Effector memory CD8-positive, alpha-beta T cell (primary cell): Measurements from ENCODE around the gene RPS6KA2.
"Not testable (repeated sequence)": the region's sequence is repeated elsewhere in the genome, so short reads cannot be mapped to it uniquely, and the experiment has no call there.

Experiments used
- ATAC-seq: fragments of 150-1000 bp; cut with Tn5 transposase; replicated peaks from 2 replicates; pipeline ENCODE4 v1.10.0; 2021; ENCODE audit warnings: mild to moderate bottlenecking, moderate library complexity
- DNase-seq, 3 experiments: peaks; one replicate each; pipeline ENCODE4 v3.0.0; 2021
- H3K27ac Mint-ChIP-seq, 2 donors: one replicate each; pipeline ENCODE4 v1.8.0; 2022; ENCODE audit warnings: mild to moderate bottlenecking in 2 of 2, mixed read lengths in 2 of 2, moderate library complexity in 2 of 2
- H3K27me3 Mint-ChIP-seq, 2 donors: one replicate each; pipeline ENCODE4 v1.8.0; 2022; ENCODE audit warnings: mixed read lengths in 2 of 2
- H3K36me3 Mint-ChIP-seq: one replicate; pipeline ENCODE4 v1.8.0; 2022; ENCODE audit warnings: mild to moderate bottlenecking, moderate library complexity, mixed read lengths; ENCODE audit not compliant: insufficient read depth
- H3K4me1 Mint-ChIP-seq, 2 donors: one replicate each; pipeline ENCODE4 v1.8.0; 2022; ENCODE audit warnings: low read depth in 2 of 2, mixed read lengths in 2 of 2
- H3K4me3 Mint-ChIP-seq, 2 donors: one replicate each; pipeline ENCODE4 v1.8.0; 2022; ENCODE audit warnings: mild to moderate bottlenecking in 2 of 2, mixed read lengths in 2 of 2, moderate library complexity in 2 of 2
- H3K9me3 Mint-ChIP-seq, 2 donors: one replicate each; pipeline ENCODE4 v1.8.0; 2022; ENCODE audit warnings: mixed read lengths in 2 of 2

The RPS6KA2 gene

GRCh38 chr6:166392755-166393534, 234.1 kb downstream of the RPS6KA2 start:
- not testable (repeated sequence) for H3K4me1 Mint-ChIP-seq, DNase-seq, ATAC-seq, H3K36me3 Mint-ChIP-seq, H3K27ac Mint-ChIP-seq, H3K4me3 Mint-ChIP-seq, H3K9me3 Mint-ChIP-seq
- H3K27me3 Mint-ChIP-seq = peaks cover 35 to 51% of the 10 kb centered on the region in 2 donors

DNA sequence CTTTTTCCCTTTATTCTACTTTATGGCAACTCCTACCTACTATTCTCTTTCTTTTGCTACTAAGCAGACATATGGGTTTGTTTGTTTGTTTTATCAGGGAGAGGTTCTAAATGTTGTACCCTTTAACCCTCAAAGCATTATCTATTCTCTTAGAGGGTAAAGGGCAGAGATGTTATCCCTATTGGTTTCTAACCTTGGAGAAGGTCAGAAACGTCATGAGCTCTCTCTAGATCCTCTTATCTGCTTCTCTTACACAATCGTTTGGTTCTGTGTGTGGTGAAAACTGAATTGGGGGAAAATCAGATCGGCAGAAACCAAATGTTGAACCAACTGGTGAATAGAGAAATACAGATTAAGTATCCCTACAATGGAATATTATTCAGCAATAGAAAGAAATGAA, 237.9 kb downstream of the RPS6KA2 start:
- ATAC-seq (no peak), DNase-seq (no peak)
- Mint-ChIP-seq H3K27ac (no peak overlapping the region), H3K9me3 (no peaks in the 10 kb centered on the region), H3K4me1 (peaks cover 0 to 5% of the 10 kb centered on the region in 2 donors), H3K27me3 (peaks cover 22 to 24% of the 10 kb centered on the region in 2 donors), H3K4me3 (no peak overlapping the region), H3K36me3 (peaks cover 4% of the 10 kb centered on the region)

GRCh38 chr6:166388290-166389004, 238.6 kb downstream of the RPS6KA2 start:
- H3K4me1 Mint-ChIP-seq = peaks cover 5 to 7% of the 10 kb centered on the region in 2 donors

GRCh38 chr6:166387642-166388289, 239.3 kb downstream of the RPS6KA2 start:
- H3K27ac Mint-ChIP-seq = no peak overlapping the region
- no peak for ATAC-seq
- H3K4me3 Mint-ChIP-seq = no peak overlapping the region
- H3K36me3 Mint-ChIP-seq = peaks cover 8% of the 10 kb centered on the region
- peaks cover 14 to 16% of the 10 kb centered on the region in 2 donors for H3K27me3 Mint-ChIP-seq
- peaks cover 5 to 7% of the 10 kb centered on the region in 2 donors for H3K4me1 Mint-ChIP-seq
- no peak for DNase-seq
- H3K9me3 Mint-ChIP-seq = no peaks in the 10 kb centered on the region

More at GRCh38 chr6:166388290-166389004, 238.6 kb downstream of the RPS6KA2 start:
- peaks cover 8% of the 10 kb centered on the region for H3K36me3 Mint-ChIP-seq
- no peak overlapping the region for H3K27ac Mint-ChIP-seq
- no peak overlapping the region for H3K4me3 Mint-ChIP-seq
- no peaks in the 10 kb centered on the region for H3K9me3 Mint-ChIP-seq
- H3K27me3 Mint-ChIP-seq = peaks cover 19 to 20% of the 10 kb centered on the region in 2 donors
- ATAC-seq = no peak
- DNase-seq = no peak

GRCh38 chr6:166387098-166387497, 240.0 kb downstream of the RPS6KA2 start:
- H3K27me3 Mint-ChIP-seq = peaks cover 8 to 10% of the 10 kb centered on the region in 2 donors
- not testable (repeated sequence) for H3K9me3 Mint-ChIP-seq, H3K36me3 Mint-ChIP-seq, ATAC-seq, DNase-seq, H3K4me1 Mint-ChIP-seq, H3K4me3 Mint-ChIP-seq, H3K27ac Mint-ChIP-seq

GRCh38 chr6:166386111-166386510, 240.9 kb downstream of the RPS6KA2 start:
- DNase-seq = no peak
- Mint-ChIP-seq H3K27ac (no peak overlapping the region), H3K4me1 (peaks cover 11 to 13% of the 10 kb centered on the region in 2 donors), H3K9me3 (no peaks in the 10 kb centered on the region), H3K36me3 (peaks cover 13% of the 10 kb centered on the region), H3K4me3 (no peak overlapping the region), H3K27me3 (peaks cover 7 to 10% of the 10 kb centered on the region in 2 donors)
- no peak for ATAC-seq

- peak in 2 of 3 experiments; percentile 15 to 23 for DNase-seq
- not testable (repeated sequence) for H3K9me3 Mint-ChIP-seq, ATAC-seq, H3K27me3 Mint-ChIP-seq
- Mint-ChIP-seq H3K36me3 (peaks cover 13% of the 10 kb centered on the region), H3K4me3 (peak overlapping the region; percentile 81 to 86), H3K27ac (peak overlapping the region; percentile 62 to 75), H3K4me1 (peaks cover 11 to 13% of the 10 kb centered on the region in 2 donors)
Observed at GRCh38 chr6:166383802-166384363, 243.2 kb downstream of the RPS6KA2 start.

DNA sequence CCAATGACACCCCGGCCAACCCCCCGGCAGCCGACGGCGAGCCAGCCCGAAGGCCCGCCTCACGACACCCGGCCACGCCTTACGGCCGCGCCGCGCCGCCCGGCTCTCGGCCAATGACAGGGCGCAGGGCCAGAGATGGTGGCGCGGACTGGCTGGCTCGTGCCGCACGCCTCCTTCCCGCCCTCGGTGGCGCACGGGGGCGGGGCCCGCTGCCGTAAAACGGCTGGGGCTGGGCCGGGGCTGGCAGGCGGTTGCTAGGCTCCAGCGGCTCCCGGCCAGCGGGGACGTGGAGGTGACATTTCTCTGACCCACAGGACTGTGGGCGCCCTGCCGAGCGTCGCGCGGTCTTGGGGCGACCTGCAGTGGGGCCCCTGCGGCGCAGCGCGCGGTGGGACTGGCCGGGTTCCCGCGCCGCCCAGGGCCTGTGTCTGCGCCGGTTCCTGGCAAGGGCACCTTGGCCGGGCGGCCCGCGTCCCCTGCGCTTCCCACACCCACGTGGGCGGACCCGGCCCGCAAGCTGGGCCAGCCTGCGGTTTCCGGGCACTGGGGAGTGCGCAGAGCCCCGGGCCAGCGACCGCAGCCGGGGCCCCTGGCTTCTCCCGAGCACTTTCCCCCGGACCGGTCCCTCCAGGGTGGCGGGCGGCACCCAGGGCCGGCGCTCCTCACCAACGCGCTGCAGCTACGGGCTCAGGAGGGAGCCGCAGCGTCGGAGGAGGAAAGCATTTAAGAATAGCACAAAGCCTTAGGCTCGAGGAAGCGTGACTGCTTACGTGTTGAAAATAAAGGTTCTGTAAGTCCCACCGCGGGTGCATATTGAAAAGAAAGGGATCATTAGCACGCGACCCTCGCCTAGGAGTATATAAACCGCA, 243.9 kb downstream of the RPS6KA2 start, which contains the start of gene MPC1:
MPC1 (minus strand) TSS at position 8 of the 869 bp plus-strand sequence. CDS start 64 bp downstream, outside the sequence.
- no peaks in the 10 kb centered on the region for H3K27me3 Mint-ChIP-seq
- no peaks in the 10 kb centered on the region for H3K9me3 Mint-ChIP-seq
- peaks cover 13% of the 10 kb centered on the region for H3K36me3 Mint-ChIP-seq
- peak within 1 kb of the TSS; percentile 85 to 90 for H3K27ac Mint-ChIP-seq
- peaks cover 11 to 13% of the 10 kb centered on the region in 2 donors for H3K4me1 Mint-ChIP-seq
- ATAC-seq = peak; percentile 90
- H3K4me3 Mint-ChIP-seq = peak within 1 kb of the TSS; percentile 90 to 95
- peak; percentile 90 to 94 (median 93) for DNase-seq

- Mint-ChIP-seq H3K9me3 (no peaks in the 10 kb centered on the region), H3K27ac (peak overlapping the region; percentile 85 to 90), H3K4me1 (peaks cover 11 to 13% of the 10 kb centered on the region in 2 donors), H3K27me3 (no peaks in the 10 kb centered on the region), H3K36me3 (peaks cover 13% of the 10 kb centered on the region), H3K4me3 (peak overlapping the region; percentile 90 to 95)
- ATAC-seq (peak; percentile 11), DNase-seq (peak in 2 of 3 experiments; percentile 10 to 24)
Observed at GRCh38 chr6:166382500-166382932, 244.5 kb downstream of the RPS6KA2 start.

DNA sequence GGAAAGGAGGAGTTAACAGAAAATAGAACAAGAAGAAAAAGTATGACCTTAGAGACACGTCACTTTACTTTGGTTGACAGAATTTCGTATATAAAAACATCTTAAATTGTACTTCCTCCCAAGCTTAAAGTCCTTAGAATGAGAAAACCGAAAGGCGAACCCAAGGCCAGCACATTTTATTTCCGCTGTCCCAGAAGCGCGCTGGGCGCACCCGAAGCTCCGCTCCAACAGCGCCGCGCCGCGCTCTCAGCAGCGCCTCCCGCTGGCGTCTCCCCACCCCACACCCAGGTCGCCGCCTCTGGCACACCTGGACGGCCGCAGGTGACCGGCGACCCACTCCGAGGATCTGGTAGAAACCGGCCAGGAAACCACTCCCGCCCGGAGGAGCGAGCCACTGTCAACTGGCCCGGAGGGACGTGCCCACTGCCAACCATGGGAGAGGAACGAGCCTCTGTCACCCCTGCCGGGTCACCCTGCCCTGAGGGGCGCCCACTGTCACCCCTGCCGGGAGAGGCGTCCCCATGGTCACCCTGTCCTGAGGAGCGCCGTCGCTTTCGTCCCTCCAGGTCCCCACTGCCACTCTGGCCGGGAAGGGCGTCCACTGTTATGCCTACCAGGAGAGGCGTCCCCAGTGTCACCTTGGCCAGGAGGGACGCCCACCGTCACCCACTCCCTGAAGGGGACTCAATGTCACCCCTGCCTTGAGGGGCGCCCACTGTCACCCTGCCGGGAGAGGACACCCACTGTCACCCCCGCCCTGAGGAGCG, 245.1 kb downstream of the RPS6KA2 start:
- peaks cover 11 to 13% of the 10 kb centered on the region in 2 donors for H3K4me1 Mint-ChIP-seq
- peak; percentile 34 for ATAC-seq

DNA sequence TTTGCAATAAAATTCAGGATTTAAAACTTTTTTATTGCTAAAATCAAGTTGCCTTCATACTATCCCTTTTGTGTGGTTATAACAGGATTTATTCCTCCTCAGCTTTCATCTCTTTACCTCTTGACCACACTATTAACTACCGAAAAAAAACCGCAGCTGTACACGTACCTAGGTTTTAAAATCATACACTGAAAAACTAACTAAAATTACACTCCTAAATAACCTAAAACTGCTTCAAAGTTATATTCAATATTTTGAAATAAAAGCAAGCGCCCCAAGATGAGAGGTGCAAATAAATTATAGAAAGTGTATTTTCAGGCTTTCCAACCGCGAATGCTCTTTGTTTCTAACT, 245.7 kb downstream of the RPS6KA2 start:
- ATAC-seq (no peak), DNase-seq (no peak)
- H3K27ac Mint-ChIP-seq = peak overlapping the region; percentile 85 to 90
- peak overlapping the region; percentile 90 to 95 for H3K4me3 Mint-ChIP-seq
- H3K36me3 Mint-ChIP-seq = peaks cover 13% of the 10 kb centered on the region
- H3K27me3 Mint-ChIP-seq = no peaks in the 10 kb centered on the region
- peaks cover 11 to 13% of the 10 kb centered on the region in 2 donors for H3K4me1 Mint-ChIP-seq
- H3K9me3 Mint-ChIP-seq = no peaks in the 10 kb centered on the region

More for the DNA sequence above, 245.1 kb downstream of the RPS6KA2 start:
- DNase-seq = peak; percentile 54 to 68 (median 63)
- Mint-ChIP-seq H3K27ac (peak overlapping the region; percentile 85 to 90), H3K36me3 (peaks cover 13% of the 10 kb centered on the region), H3K4me3 (peak overlapping the region; percentile 90 to 95), H3K27me3 (no peaks in the 10 kb centered on the region), H3K9me3 (no peaks in the 10 kb centered on the region)

DNA sequence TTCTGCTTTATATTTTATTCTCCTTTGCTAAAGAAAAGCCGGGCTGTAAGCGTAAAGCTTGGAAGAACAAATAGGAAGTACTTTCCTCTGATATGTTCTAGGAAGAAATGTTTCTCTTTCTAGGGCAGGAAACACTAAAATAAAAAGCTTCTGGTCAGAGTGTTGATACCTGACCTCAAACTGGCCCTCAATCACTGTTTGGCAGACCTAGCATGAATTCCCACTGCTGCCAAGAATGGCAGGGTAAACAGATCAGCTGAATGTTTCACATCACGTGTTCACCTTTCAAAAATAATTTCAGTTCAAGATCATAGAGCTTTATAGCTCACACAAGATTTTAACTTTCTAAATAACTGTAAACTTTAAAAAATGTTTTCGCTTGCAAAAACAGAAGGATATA, 247.3 kb downstream of the RPS6KA2 start:
- peaks cover 11 to 13% of the 10 kb centered on the region in 2 donors for H3K4me1 Mint-ChIP-seq
- H3K9me3 Mint-ChIP-seq = no peaks in the 10 kb centered on the region
- DNase-seq (no peak), ATAC-seq (no peak)
- no peaks in the 10 kb centered on the region for H3K27me3 Mint-ChIP-seq
- H3K4me3 Mint-ChIP-seq = no peak overlapping the region
- H3K27ac Mint-ChIP-seq = no peak overlapping the region
- peaks cover 13% of the 10 kb centered on the region for H3K36me3 Mint-ChIP-seq
